Endothelial cell (in vitro differentiated cells): ENCODE results near the gene PLA2G2E. TPM values are rescaled to one million over a fixed set of nuclear protein-coding genes. Genes with fewer than 3 reads are reported as not detected.

Experiments
- DNase-seq: peaks from one replicate; pipeline ENCODE4 v3.0.0; 2021; ENCODE audit warnings: low spot score
- H3K27ac Mint-ChIP-seq: one replicate; pipeline ENCODE4 v1.8.0; 2021; ENCODE audit warnings: mixed read lengths, inconsistent platforms; ENCODE audit not compliant: unreplicated experiment
- H3K27me3 Mint-ChIP-seq: one replicate; pipeline ENCODE4 v1.8.0; 2021; ENCODE audit warnings: mild to moderate bottlenecking, moderate library complexity, mixed read lengths, inconsistent platforms; ENCODE audit not compliant: unreplicated experiment
- H3K36me3 Mint-ChIP-seq: one replicate; pipeline ENCODE4 v1.8.0; 2021; ENCODE audit warnings: mild to moderate bottlenecking, low read depth, mixed read lengths, inconsistent platforms; ENCODE audit not compliant: unreplicated experiment
- H3K4me1 Mint-ChIP-seq: one replicate; pipeline ENCODE4 v1.8.0; 2021; ENCODE audit warnings: mild to moderate bottlenecking, mixed read lengths, inconsistent platforms; ENCODE audit not compliant: unreplicated experiment
- H3K4me3 Mint-ChIP-seq: one replicate; pipeline ENCODE4 v1.8.0; 2021; ENCODE audit warnings: mild to moderate bottlenecking, mixed read lengths, inconsistent platforms; ENCODE audit not compliant: unreplicated experiment
- H3K9me3 Mint-ChIP-seq: one replicate; pipeline ENCODE4 v1.8.0; 2021; ENCODE audit warnings: mixed read lengths, inconsistent platforms; ENCODE audit not compliant: unreplicated experiment
- total RNA-seq: library from RNA; stranded (reverse); fragmentation: NEBNext Ultra II Directional; extraction: Animal tissue kit (Norgen Biotek cat#: 25700); gene quantifications from one replicate; pipeline ENCODE4 v1.2.1, GENCODE V29; 2021; ENCODE audit not compliant: unreplicated experiment
- TF ChIP-seq, protein P1 (sequence below): fragments of 200-600 bp; sonication (generic); IDR thresholded peaks from one replicate; pipeline ENCODE4 v1.5.0; 2021; ENCODE audit warnings: antibody characterized with exemption; ENCODE audit not compliant: unreplicated experiment

Gene PLA2G2E
- total RNA-seq, 1 donor from 2014 or later, result not detected

DNA sequence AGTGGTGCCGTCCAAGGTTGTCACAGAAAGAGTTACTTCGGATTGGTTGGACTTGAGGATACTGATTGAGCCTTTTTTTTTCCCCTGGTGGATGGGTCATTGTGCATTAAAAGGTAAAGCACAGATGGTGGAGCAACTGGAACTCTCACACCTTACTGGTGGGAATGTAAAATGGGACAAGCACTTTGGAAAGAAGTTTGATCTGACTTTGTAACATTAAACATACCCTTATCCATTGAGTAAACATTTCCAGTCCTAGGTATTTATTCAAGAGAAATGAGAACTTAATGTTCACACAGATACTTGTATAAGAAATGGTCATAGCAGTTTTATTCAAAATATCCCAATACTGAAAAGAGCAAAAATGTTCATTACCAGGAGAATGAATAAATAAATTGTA, 41.1 kb upstream of the PLA2G2E start:
- Mint-ChIP-seq H3K27me3 (no peaks in the 10 kb centered on the region), H3K36me3 (no peaks in the 10 kb centered on the region), H3K27ac (no peak overlapping the region), H3K4me1 (no peaks in the 10 kb centered on the region), H3K9me3 (no peaks in the 10 kb centered on the region), H3K4me3 (no peak overlapping the region)
- DNase-seq, result no peak
- TF ChIP-seq, protein P1, sequence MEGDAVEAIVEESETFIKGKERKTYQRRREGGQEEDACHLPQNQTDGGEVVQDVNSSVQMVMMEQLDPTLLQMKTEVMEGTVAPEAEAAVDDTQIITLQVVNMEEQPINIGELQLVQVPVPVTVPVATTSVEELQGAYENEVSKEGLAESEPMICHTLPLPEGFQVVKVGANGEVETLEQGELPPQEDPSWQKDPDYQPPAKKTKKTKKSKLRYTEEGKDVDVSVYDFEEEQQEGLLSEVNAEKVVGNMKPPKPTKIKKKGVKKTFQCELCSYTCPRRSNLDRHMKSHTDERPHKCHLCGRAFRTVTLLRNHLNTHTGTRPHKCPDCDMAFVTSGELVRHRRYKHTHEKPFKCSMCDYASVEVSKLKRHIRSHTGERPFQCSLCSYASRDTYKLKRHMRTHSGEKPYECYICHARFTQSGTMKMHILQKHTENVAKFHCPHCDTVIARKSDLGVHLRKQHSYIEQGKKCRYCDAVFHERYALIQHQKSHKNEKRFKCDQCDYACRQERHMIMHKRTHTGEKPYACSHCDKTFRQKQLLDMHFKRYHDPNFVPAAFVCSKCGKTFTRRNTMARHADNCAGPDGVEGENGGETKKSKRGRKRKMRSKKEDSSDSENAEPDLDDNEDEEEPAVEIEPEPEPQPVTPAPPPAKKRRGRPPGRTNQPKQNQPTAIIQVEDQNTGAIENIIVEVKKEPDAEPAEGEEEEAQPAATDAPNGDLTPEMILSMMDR, result no peak

DNA sequence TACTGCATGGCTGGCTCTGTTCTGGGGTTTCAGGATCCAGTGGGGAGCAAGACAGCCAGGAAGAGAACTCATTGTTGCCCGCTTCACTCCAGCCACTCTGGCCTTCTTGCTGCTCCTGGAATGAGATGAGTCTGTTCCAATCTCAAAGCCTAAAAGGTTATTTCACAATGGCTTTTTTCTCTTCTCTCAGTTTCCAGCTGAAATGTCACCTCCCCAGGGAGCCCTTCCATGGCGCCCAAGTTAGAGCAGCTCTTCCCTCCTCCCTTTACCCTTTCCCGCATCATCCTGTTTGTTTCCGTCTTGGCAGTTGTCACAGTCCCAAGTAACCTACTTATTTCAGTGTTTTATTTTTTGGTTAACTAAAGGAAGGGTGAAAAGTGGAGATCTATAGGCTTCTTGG, 40.2 kb upstream of the PLA2G2E start:
- TF ChIP-seq, protein P1, result no peak
- H3K4me3 Mint-ChIP-seq, result no peak overlapping the region
- H3K27ac Mint-ChIP-seq, result no peak overlapping the region
- DNase-seq, result no peak
- no peaks in the 10 kb centered on the region for H3K4me1 Mint-ChIP-seq
- H3K36me3 Mint-ChIP-seq, result no peaks in the 10 kb centered on the region
- no peaks in the 10 kb centered on the region for H3K27me3 Mint-ChIP-seq
- H3K9me3 Mint-ChIP-seq, result no peaks in the 10 kb centered on the region

DNA sequence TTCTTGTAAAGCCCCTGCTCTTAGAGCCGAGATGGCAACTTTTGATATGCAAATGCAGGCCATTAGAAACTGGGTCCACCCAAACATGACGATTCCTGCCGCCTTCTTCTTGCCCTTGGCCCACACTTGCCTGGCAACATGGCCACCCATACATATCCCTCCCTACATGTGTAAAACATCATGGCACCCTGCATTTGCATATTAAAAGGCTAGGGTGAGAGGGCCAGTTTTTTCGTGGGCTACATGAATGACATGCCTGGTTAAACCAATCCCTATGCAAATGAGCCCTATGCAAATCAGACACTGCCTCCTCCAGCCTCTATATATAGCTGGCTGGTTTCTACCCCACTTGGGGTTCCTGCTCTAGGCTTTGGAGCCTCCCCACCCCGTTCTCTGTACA, 37.2 kb upstream of the PLA2G2E start:
- TF ChIP-seq, protein P1, result no peak
- H3K4me3 Mint-ChIP-seq, result no peak overlapping the region
- H3K9me3 Mint-ChIP-seq, result no peaks in the 10 kb centered on the region

DNA sequence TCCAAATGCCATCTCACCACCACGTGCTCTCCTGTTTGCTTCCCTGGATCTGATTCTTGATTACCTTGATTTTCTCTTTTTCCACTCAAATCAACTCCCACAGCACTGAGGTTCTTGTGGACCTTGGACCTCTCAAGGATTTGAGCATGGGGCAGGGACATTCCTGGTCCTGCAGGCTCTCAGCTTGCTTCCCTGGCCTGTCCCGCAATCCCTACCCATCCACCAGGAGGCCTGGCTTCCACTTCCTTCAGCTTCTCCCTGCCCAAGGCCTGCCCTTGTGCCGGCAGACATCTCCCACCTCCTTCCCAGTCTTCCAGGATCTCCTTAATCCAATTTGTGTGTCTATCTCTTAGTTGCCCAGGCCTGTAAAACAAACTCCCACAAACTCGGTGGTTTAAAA, 34.4 kb upstream of the PLA2G2E start:
- H3K4me1 Mint-ChIP-seq, result no peaks in the 10 kb centered on the region
- TF ChIP-seq, protein P1, result no peak
- H3K4me3 Mint-ChIP-seq, result no peak overlapping the region
- H3K27me3 Mint-ChIP-seq, result peaks cover 2% of the 10 kb centered on the region
- no peak overlapping the region for H3K27ac Mint-ChIP-seq
- H3K36me3 Mint-ChIP-seq, result peaks cover 13% of the 10 kb centered on the region
- peaks cover 9% of the 10 kb centered on the region for H3K9me3 Mint-ChIP-seq
- DNase-seq, result peak; percentile 15

More for the DNA sequence above, 37.2 kb upstream of the PLA2G2E start:
- no peaks in the 10 kb centered on the region for H3K4me1 Mint-ChIP-seq
- H3K27me3 Mint-ChIP-seq, result no peaks in the 10 kb centered on the region
- H3K36me3 Mint-ChIP-seq, result peaks cover under 1% of the 10 kb centered on the region
- DNase-seq, result no peak
- no peak overlapping the region for H3K27ac Mint-ChIP-seq

DNA sequence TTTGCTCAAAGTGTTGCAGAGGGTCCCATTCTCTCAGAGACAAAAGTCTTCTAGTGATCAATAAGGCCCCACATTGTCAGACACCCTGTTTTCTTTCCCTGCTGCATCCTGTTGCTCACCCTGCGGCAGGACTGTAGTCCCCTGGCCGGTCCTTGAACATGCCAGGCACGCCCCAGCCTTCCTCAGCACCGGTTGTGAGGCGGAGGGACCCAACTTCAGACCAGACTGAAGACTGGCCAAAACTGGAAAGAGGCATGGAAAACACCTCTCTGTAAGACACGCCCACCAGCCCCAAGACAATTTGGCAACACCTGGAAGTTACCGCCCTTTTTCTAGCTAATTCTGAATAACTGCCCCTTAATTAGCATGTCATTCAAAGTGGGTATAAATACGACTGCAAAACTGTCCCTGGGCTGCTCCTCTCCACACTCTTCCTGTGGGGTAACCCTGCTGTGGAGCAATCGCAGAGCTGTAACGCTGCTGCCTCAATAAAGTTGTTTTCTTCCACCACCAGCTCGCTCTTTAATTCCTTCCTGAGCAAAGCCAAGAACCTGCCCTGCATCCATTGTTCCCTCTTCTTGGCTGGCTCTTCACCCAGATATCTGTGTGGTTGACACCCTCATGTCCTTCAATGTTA, 32.2 kb upstream of the PLA2G2E start:
- H3K9me3 Mint-ChIP-seq, result peaks cover 9% of the 10 kb centered on the region
- TF ChIP-seq, protein P1, result no peak
- peaks cover 13% of the 10 kb centered on the region for H3K36me3 Mint-ChIP-seq
- no peaks in the 10 kb centered on the region for H3K4me1 Mint-ChIP-seq
- H3K27me3 Mint-ChIP-seq, result peaks cover 2% of the 10 kb centered on the region
- DNase-seq, result no peak
- no peak overlapping the region for H3K4me3 Mint-ChIP-seq
- H3K27ac Mint-ChIP-seq, result no peak overlapping the region
